Erythroblast (primary cell): Measurements from ENCODE around the gene GPC5.

Source experiments
- GATA1 ChIP-seq: IDR thresholded peaks from 2 replicates; pipeline ENCODE4 v1.6.1; 2011; ENCODE audit warnings: low read depth, mild to moderate bottlenecking, control low read depth, low read length, moderate library complexity
- POLR2A ChIP-seq: IDR thresholded peaks from 2 replicates; pipeline ENCODE4 v1.6.1; 2011; ENCODE audit warnings: mild to moderate bottlenecking, low read length

DNA sequence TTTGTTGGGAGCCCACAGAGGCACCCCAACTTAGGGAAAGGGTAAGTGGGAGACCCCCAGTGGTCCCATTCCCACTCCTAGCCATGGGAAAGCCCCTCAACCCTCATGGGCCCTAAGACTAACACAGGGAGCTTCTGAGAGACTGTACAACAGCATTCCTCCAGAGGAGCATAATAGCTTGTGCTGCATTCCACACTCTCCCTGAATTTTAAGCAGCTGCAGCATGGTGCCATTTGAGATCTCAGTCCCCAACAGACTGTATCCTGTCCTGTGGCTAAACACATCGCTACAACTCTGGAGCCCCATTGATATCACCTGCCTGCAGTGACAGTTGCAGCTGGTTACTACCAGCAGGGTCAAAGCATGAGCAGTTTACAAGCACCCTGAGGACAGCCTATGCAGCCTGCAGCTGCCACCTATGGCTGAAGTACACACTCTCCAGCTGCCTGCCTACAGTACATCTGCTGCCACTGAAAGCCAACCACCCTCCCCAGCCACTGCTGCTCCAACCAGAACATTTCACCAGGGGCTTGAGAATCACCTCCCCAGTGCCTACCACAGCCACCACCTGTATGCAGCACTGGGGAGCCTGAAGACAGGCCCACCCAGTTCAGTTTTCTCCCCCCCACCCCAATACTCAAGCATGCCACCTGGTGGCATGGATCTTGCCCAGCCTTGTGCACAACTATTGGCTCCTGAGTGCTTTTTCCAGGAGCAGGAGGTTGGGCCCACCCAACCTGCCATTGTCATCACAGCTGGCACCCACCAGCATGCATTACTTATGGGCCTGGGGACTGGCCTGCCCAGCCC is 557.3 kb downstream of the GPC5 start:
- TF ChIP-seq POLR2A (no peak), GATA1 (no peak)
